Tibial nerve (tissue), 4 donors: ENCODE data around the gene DFFA.

Experiments used
- EP300 ChIP-seq, 2 donors: sonication (generic); formaldehyde crosslinking; IDR thresholded peaks; one replicate each; pipeline ENCODE4 v1.6.1; 2017; ENCODE audit warnings: antibody characterized with exemption in 2 of 2, mild to moderate bottlenecking in 1 of 2
- POLR2A ChIP-seq, 2 donors: fragments of 450-650 bp; IDR thresholded peaks; one replicate each; pipeline ENCODE4 v1.6.1; 2017; ENCODE audit warnings: antibody characterized with exemption in 2 of 2, mild to moderate bottlenecking in 2 of 2, moderate library complexity in 2 of 2
- TF ChIP-seq, protein P1 (sequence below), 5 experiments: fragments of 200-600 bp in 3 of 5; fragments of 450-650 bp in 2 of 5; sonication (generic) in 3 of 5; IDR thresholded peaks; one replicate each; pipeline ENCODE4 v1.5.1; 2016 to 2019; ENCODE audit warnings: antibody characterized with exemption in 5 of 5, mild to moderate bottlenecking in 3 of 5, moderate library complexity in 2 of 5

DNA sequence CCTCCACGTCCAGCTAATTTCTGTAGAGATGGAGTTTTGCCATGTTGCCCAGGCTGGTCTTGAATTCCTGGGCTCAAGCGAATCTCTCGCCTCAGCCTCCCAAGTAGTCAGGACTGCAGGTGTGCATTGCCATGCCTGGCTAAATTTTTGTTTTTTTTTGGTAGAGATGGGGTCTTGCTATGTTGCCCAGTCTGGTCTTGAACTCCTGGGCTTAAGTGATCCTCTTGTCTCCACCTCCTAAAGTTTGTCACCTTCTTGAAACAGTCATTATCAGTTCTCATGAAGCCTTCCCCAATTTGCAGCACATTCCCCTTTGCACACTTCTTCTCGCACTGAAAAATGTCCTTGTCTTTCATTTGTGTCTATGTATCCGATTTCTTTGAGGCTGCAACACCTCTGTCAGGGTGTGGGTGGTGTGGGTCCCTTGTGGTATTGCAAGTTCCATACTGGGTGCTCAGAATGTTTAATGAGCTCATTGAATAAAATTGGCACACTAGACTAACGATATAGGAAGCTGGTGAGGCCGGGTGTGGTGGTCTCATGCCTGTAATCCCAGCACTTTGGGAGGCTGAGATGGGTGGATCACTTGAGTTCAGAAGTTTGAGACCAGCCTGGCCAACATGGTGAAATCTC is 25.4 kb downstream of the DFFA start:
- TF ChIP-seq EP300 (IDR thresholded peaks at IDR 0.05) (no peak), POLR2A (IDR thresholded peaks at IDR 0.05) (no peak)
- TF ChIP-seq, protein P1, sequence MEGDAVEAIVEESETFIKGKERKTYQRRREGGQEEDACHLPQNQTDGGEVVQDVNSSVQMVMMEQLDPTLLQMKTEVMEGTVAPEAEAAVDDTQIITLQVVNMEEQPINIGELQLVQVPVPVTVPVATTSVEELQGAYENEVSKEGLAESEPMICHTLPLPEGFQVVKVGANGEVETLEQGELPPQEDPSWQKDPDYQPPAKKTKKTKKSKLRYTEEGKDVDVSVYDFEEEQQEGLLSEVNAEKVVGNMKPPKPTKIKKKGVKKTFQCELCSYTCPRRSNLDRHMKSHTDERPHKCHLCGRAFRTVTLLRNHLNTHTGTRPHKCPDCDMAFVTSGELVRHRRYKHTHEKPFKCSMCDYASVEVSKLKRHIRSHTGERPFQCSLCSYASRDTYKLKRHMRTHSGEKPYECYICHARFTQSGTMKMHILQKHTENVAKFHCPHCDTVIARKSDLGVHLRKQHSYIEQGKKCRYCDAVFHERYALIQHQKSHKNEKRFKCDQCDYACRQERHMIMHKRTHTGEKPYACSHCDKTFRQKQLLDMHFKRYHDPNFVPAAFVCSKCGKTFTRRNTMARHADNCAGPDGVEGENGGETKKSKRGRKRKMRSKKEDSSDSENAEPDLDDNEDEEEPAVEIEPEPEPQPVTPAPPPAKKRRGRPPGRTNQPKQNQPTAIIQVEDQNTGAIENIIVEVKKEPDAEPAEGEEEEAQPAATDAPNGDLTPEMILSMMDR (IDR thresholded peaks at IDR 0.05): no peak
